NOMO-1 (cell line): ENCODE data around the gene HOXA5.
A peak's percentile ranks its signal among the peaks of the same experiment; 100 is the strongest.

Source experiments
- DNase-seq, 2 experiments: peaks; one replicate each; lab custom pipeline; 2025; ENCODE audit not compliant: unreplicated experiment in 2 of 2; lab: John Stamatoyannopoulos, UW

HOXA5 gene

GRCh38 chr7:27143023-27143949, at the start of gene HOXA5:
TSS of gene HOXA5 (minus strand) at chr7:27143681. CDS start at chr7:27143607, 74 bp downstream.
- no peak for DNase-seq

- peak; percentile 62 to 65 for DNase-seq
These were observed 49.3 kb upstream of the HOXA5 start for GRCh38 chr7:27192546-27193334.

GRCh38 chr7:27191833-27192545, 48.5 kb upstream of the HOXA5 start:
- DNase-seq: no peak

- DNase-seq: no peak
These were observed 47.8 kb upstream of the HOXA5 start for GRCh38 chr7:27191161-27191731.

- no peak for DNase-seq
These were observed 46.7 kb upstream of the HOXA5 start for GRCh38 chr7:27189997-27190748.

GRCh38 chr7:27189295-27189996, 46.0 kb upstream of the HOXA5 start:
- no peak for DNase-seq

GRCh38 chr7:27188386-27189294, 45.2 kb upstream of the HOXA5 start:
- DNase-seq: peak; percentile 45 to 61

- no peak for DNase-seq
These were observed 44.2 kb upstream of the HOXA5 start for GRCh38 chr7:27187475-27188385.

- no peak for DNase-seq
These were observed 43.4 kb upstream of the HOXA5 start for GRCh38 chr7:27186668-27187474.

GRCh38 chr7:27185854-27186667, 42.6 kb upstream of the HOXA5 start:
- no peak for DNase-seq

GRCh38 chr7:27185013-27185853, 41.8 kb upstream of the HOXA5 start, which contains the start of gene HOXA11:
TSS of gene HOXA11 (minus strand) at chr7:27185232. CDS start at chr7:27185144, 88 bp downstream.
- DNase-seq: peak; percentile 75 to 86

GRCh38 chr7:27184337-27185012, 41.0 kb upstream of the HOXA5 start:
- peak in 1 of 2 experiments; percentile 34 for DNase-seq

- no peak for DNase-seq
These were observed 40.3 kb upstream of the HOXA5 start for GRCh38 chr7:27183682-27184336.
